ENCODE results near the gene AP1G2.

GRCh38 chr14:23535943-23536342, 31.6 kb downstream of the AP1G2 start:
- TF ChIP-seq CTCF (IDR thresholded peaks at IDR 0.05) (no peak), POLR2A (IDR thresholded peaks at IDR 0.05) (no peak), POLR2AphosphoS5 (IDR thresholded peaks at IDR 0.05) (no peak), EP300 (IDR thresholded peaks at IDR 0.05) (no peak)
